Endothelial cell of umbilical vein (primary cell): ENCODE data around the gene ETNK2. TPM values are rescaled to one million over a fixed set of nuclear protein-coding genes. Genes with fewer than 3 reads are reported as not detected.
A peak's percentile ranks its signal among the peaks of the same experiment; 100 is the strongest.

Source experiments
- BruUV-seq: library from RNA; stranded (reverse); fragments of 400-500 nt; replicated peaks from 2 replicates; lab custom pipeline; 2021; lab: Mats Ljungman, UMichigan
- CTCF ChIA-PET: fragments of 300-600, 350-600 bp; sonication (Branson Sonifier 250); formaldehyde crosslinking; loops from one replicate; lab custom pipeline; 2021; ENCODE audit warnings: antibody characterized with exemption, inconsistent platforms; lab: Charles Lee
- POLR2A ChIA-PET: fragments of 300-600, 350-600 bp; sonication (Branson Sonifier 250); formaldehyde crosslinking; loops from one replicate; lab custom pipeline; 2021; ENCODE audit warnings: antibody characterized with exemption, inconsistent platforms; lab: Charles Lee
- DNase-seq: peaks from one replicate; pipeline ENCODE4 v3.0.0-alpha.2; 2011; ENCODE audit warnings: low read depth, low spot score
- FAIRE-seq: peaks from 2 replicates; lab custom pipeline; 2011; peaks lifted over from hg19 to GRCh38; lab: Jason Lieb, UNC
- H2AFZ ChIP-seq: 2 replicates; pipeline ENCODE4 v1.6.0; 2012; ENCODE audit warnings: low read depth, low read length, control low read depth, inconsistent platforms
- H3K27ac ChIP-seq: 2 replicates; pipeline ENCODE4 v1.5.1; 2011; ENCODE audit warnings: low read depth, mild to moderate bottlenecking, control low read depth, low read length, moderate library complexity; ENCODE audit not compliant: insufficient read depth
- H3K27me3 ChIP-seq, 2 experiments: 2 replicates each; pipeline versions ENCODE4 v1.6.0 to v1.6.1; 2011; ENCODE audit warnings: low read length in 2 of 2, mixed read lengths in 1 of 2; ENCODE audit not compliant: control insufficient read depth in 2 of 2, insufficient read depth in 2 of 2
- H3K36me3 ChIP-seq, 2 experiments: 2 replicates in 1 of 2; 3 replicates in 1 of 2; pipeline ENCODE4 v1.5.1; 2011; ENCODE audit warnings: low read length in 2 of 2, mild to moderate bottlenecking in 1 of 2, moderate library complexity in 1 of 2; ENCODE audit not compliant: control insufficient read depth in 2 of 2, insufficient read depth in 2 of 2; ENCODE audit errors: extremely low read depth in 1 of 2
- H3K4me1 ChIP-seq: 3 replicates; pipeline ENCODE4 v1.5.1; 2011; ENCODE audit warnings: mild to moderate bottlenecking, low read length; ENCODE audit not compliant: control insufficient read depth, insufficient read depth; ENCODE audit errors: extremely low read depth
- H3K4me2 ChIP-seq: 2 replicates; pipeline ENCODE4 v1.6.1; 2011; ENCODE audit warnings: low read length, control low read depth, mixed read lengths; ENCODE audit not compliant: insufficient read depth
- H3K4me3 ChIP-seq, 3 experiments: fragments of 200-600 bp in 1 of 3; sonication (generic), shearing (Covaris generic) in 1 of 3; replicated peaks in 1 of 3; 2 replicates each; pipeline ENCODE4 v1.5.1; 2011 to 2016; ENCODE audit warnings: control low read depth in 3 of 3, low read length in 3 of 3, mild to moderate bottlenecking in 2 of 3, inconsistent platforms in 1 of 3, low read depth in 1 of 3, moderate library complexity in 1 of 3; ENCODE audit not compliant: insufficient read depth in 1 of 3
- H3K79me2 ChIP-seq: 2 replicates; pipeline ENCODE4 v1.6.0; 2012; ENCODE audit warnings: low read length, inconsistent platforms; ENCODE audit not compliant: control insufficient read depth, insufficient read depth
- H3K9ac ChIP-seq: replicated peaks from 2 replicates; pipeline ENCODE3; 2011; ENCODE audit warnings: low read length, control low read depth; ENCODE audit not compliant: insufficient read depth; ENCODE audit errors: extremely low read depth
- H3K9me1 ChIP-seq: replicated peaks from 3 replicates; pipeline ENCODE4 v1.6.0; 2011; ENCODE audit warnings: mild to moderate bottlenecking, low read length; ENCODE audit not compliant: control insufficient read depth, insufficient read depth; ENCODE audit errors: extremely low read depth
- H3K9me3 ChIP-seq: replicated peaks from 2 replicates; pipeline ENCODE4 v1.5.1; 2012; ENCODE audit warnings: low read length, inconsistent platforms; ENCODE audit not compliant: control insufficient read depth, insufficient read depth
- H4K20me1 ChIP-seq: replicated peaks from 2 replicates; pipeline ENCODE3; 2011; ENCODE audit warnings: mild to moderate bottlenecking, low read length; ENCODE audit not compliant: control insufficient read depth, insufficient read depth; ENCODE audit errors: extremely low read depth
- EZH2 ChIP-seq: IDR thresholded peaks from 2 replicates; pipeline ENCODE4 v1.6.1; 2012; ENCODE audit warnings: borderline replicate concordance, low read depth, mild to moderate bottlenecking, moderate library complexity, low read length, inconsistent platforms; ENCODE audit not compliant: severe bottlenecking
- FOS ChIP-seq: IDR thresholded peaks from 2 replicates; pipeline ENCODE4 v1.6.1; 2011; ENCODE audit warnings: mild to moderate bottlenecking, low read length, moderate library complexity, borderline replicate concordance; ENCODE audit not compliant: insufficient read depth
- GATA2 ChIP-seq: IDR thresholded peaks from 2 replicates; pipeline ENCODE4 v1.7.0; 2011; ENCODE audit warnings: low read depth, mild to moderate bottlenecking, moderate library complexity, mixed read lengths, low read length; ENCODE audit not compliant: insufficient read length, insufficient read depth
- JUN ChIP-seq: IDR thresholded peaks from 2 replicates; pipeline ENCODE4 v1.6.1; 2011; ENCODE audit warnings: borderline replicate concordance, low read depth; ENCODE audit not compliant: insufficient read length, insufficient read depth
- MYC ChIP-seq: IDR thresholded peaks from one replicate; pipeline ENCODE4 v1.6.1; 2011; ENCODE audit warnings: mild to moderate bottlenecking, low read depth, low read length
- POLR2A ChIP-seq: IDR thresholded peaks from 2 replicates; pipeline ENCODE4 v1.6.1; 2012; ENCODE audit warnings: low read depth, mild to moderate bottlenecking, control low read depth, low read length
- POLR2AphosphoS5 ChIP-seq: IDR thresholded peaks from 2 replicates; pipeline ENCODE4 v1.6.1; 2012; ENCODE audit warnings: low read depth, mild to moderate bottlenecking, control low read depth, low read length, moderate library complexity; ENCODE audit not compliant: insufficient read depth
- dilution Hi-C: fragments of 300-500 bp; cut with MboI; formaldehyde crosslinking; loops from one replicate; pipeline ENCODE4 v1.15.0; 2019; ENCODE audit warnings: low sequenced_read_pairs; ENCODE audit not compliant: extremely low pct_ligation_motif_present
- intact Hi-C: fragments of 100-400 bp; cut with micrococcal nuclease; formaldehyde crosslinking; loops from one replicate; pipeline ENCODE4 v1.10.0; 2022
- polyA plus RNA-seq, 4 experiments: library from polyadenylated mRNA; depleted of rRNA in 3 of 4; stranded (reverse) in 3 of 4; unstranded in 1 of 4; fragments of >200 nt; gene quantifications; 2 replicates each; pipeline versions ENCODE4 v1.2.1 to v1.2.3, GENCODE V29; 2011 to 2012; ENCODE audit warnings: missing spikeins in 1 of 4
- total RNA-seq: library from RNA; stranded (reverse); gene quantifications from 2 replicates; pipeline ENCODE4 v1.2.3, GENCODE V29; 2021
- TF ChIP-seq, protein P1 (sequence below): IDR thresholded peaks from 2 replicates; pipeline ENCODE4 v1.6.1; 2011; ENCODE audit not compliant: insufficient read depth, insufficient read length
- TF ChIP-seq, protein P2 (sequence below), 2 donors: IDR thresholded peaks; 1 replicate in 1 of 2; 2 replicates in 1 of 2; pipeline ENCODE4 v1.5.1; 2011; ENCODE audit warnings: low read length in 2 of 2, mild to moderate bottlenecking in 2 of 2, moderate library complexity in 2 of 2, control low read depth in 1 of 2, inconsistent platforms in 1 of 2, low read depth in 1 of 2; ENCODE audit not compliant: insufficient read depth in 1 of 2; ENCODE audit errors: extremely low read depth in 1 of 2

ETNK2 gene
- total and polyA plus RNA-seq, 2 donors (not counting 3 experiments of a cell fraction or from before 2014, with no cell fraction given) = 13.5 to 27.5 TPM

DNA sequence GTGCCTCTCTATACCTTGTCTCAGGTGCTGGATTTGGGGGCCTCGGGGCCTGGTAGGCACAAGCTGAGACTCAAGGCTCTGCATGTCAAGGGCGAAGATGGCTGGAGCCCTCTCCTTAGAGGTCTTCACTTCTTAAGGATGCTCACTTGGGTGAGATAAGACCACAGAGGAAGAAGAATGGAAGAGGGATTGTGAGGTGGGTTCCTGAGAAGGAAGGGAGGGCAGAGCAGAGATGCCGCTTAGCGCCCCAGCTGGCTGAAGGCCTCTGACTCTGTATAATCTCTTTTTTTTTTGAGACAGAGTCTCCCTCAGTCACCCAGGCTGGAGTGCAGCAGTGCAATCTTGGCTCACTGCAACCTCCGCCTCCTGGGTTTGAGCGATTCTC, 46.7 kb downstream of the ETNK2 start:
- Histone ChIP-seq H3K9ac (no peak overlapping the region), H3K4me2 (peak overlapping the region; percentile 35), H2AFZ (no peak overlapping the region), H3K4me1 (peaks cover 57% of the 10 kb centered on the region), H3K4me3 (no peak overlapping the region), H3K27ac (peak overlapping the region; percentile 73), H3K9me3 (no peaks in the 10 kb centered on the region), H3K9me1 (no peaks in the 10 kb centered on the region), H3K79me2 (peaks cover 17% of the 10 kb centered on the region), H4K20me1 (no peaks in the 10 kb centered on the region), H3K36me3 (no peaks in the 10 kb centered on the region), H3K27me3 (no peaks in the 10 kb centered on the region)
- TF ChIP-seq, protein P1, sequence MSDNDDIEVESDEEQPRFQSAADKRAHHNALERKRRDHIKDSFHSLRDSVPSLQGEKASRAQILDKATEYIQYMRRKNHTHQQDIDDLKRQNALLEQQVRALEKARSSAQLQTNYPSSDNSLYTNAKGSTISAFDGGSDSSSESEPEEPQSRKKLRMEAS = no peak
- no peak for TF ChIP-seq MYC
- TF ChIP-seq POLR2AphosphoS5 = no peak
- no peak for TF ChIP-seq EZH2
- no peak for TF ChIP-seq GATA2
- no peak for TF ChIP-seq POLR2A
- TF ChIP-seq, protein P2, sequence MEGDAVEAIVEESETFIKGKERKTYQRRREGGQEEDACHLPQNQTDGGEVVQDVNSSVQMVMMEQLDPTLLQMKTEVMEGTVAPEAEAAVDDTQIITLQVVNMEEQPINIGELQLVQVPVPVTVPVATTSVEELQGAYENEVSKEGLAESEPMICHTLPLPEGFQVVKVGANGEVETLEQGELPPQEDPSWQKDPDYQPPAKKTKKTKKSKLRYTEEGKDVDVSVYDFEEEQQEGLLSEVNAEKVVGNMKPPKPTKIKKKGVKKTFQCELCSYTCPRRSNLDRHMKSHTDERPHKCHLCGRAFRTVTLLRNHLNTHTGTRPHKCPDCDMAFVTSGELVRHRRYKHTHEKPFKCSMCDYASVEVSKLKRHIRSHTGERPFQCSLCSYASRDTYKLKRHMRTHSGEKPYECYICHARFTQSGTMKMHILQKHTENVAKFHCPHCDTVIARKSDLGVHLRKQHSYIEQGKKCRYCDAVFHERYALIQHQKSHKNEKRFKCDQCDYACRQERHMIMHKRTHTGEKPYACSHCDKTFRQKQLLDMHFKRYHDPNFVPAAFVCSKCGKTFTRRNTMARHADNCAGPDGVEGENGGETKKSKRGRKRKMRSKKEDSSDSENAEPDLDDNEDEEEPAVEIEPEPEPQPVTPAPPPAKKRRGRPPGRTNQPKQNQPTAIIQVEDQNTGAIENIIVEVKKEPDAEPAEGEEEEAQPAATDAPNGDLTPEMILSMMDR (IDR thresholded peaks at IDR 0.05; ENCODE audit: extremely low read depth in 1 of 2, insufficient read depth in 1 of 2, low read depth in 1 of 2, low read length in 2 of 2) = no peak
- TF ChIP-seq FOS = no peak
- no peak for TF ChIP-seq JUN
- intact Hi-C loops = no loop called here
- ChIA-PET POLR2A (no interaction called here), CTCF (interaction anchor here (1.5 to 6.8 kb wide), 2 partner anchors 24 to 234 kb away, joined by 8 to 50 read pairs; no protein-coding TSS in a partner anchor)
- FAIRE-seq (no peak), DNase-seq (no peak)
- dilution Hi-C loops = no loop called here
- BruUV-seq = no TSS peak
